Naive thymus-derived CD4-positive, alpha-beta T cell (primary cell): Measurements from ENCODE around the gene PGGHG. TPM values are rescaled to one million over a fixed set of nuclear protein-coding genes. Genes with fewer than 3 reads are reported as not detected.
"Not testable (repeated sequence)": the region's sequence is repeated elsewhere in the genome, so short reads cannot be mapped to it uniquely, and the experiment has no call there.

Experiments used
- ATAC-seq: fragments of 150-1000 bp; cut with Tn5 transposase; 2 replicates; pipeline ENCODE4 v1.10.0; 2021; ENCODE audit warnings: mild to moderate bottlenecking, moderate library complexity
- CTCF ChIA-PET: fragments of 350-600 bp; sonication (Branson Sonifier 250); formaldehyde crosslinking; loops from one replicate; lab custom pipeline; 2021; ENCODE audit warnings: antibody characterized with exemption; lab: Charles Lee
- POLR2A ChIA-PET: fragments of 350-600 bp; sonication (Branson Sonifier 250); formaldehyde crosslinking; loops from one replicate; lab custom pipeline; 2021; ENCODE audit warnings: antibody characterized with exemption, inconsistent platforms; lab: Charles Lee
- DNase-seq, 9 donors: peaks; one replicate each; pipeline versions ENCODE4 v3.0.0 to v3.0.0-alpha.2; 2020 to 2022; ENCODE audit warnings: mixed read lengths in 1 of 9
- H3K27ac ChIP-seq: one replicate; pipeline ENCODE4 v1.7.0; 2013; ENCODE audit warnings: mild to moderate bottlenecking, low read depth, low read length, moderate library complexity
- H3K27me3 ChIP-seq, 2 donors: one replicate each; pipeline ENCODE4 v1.7.0; 2013; ENCODE audit warnings: low read length in 2 of 2, mild to moderate bottlenecking in 2 of 2, moderate library complexity in 2 of 2; ENCODE audit not compliant: control insufficient read depth in 2 of 2, insufficient read depth in 2 of 2
- H3K36me3 ChIP-seq, 3 experiments: 1 replicate in 2 of 3; 2 replicates in 1 of 3; pipeline ENCODE4 v1.7.0; 2013; ENCODE audit warnings: low read length in 3 of 3, mild to moderate bottlenecking in 3 of 3, moderate library complexity in 1 of 3; ENCODE audit not compliant: insufficient read depth in 3 of 3, control insufficient read depth in 2 of 3
- H3K4me1 ChIP-seq, 2 donors: one replicate each; pipeline ENCODE4 v1.7.0; 2013; ENCODE audit warnings: low read length in 2 of 2, mild to moderate bottlenecking in 2 of 2, moderate library complexity in 1 of 2; ENCODE audit not compliant: control insufficient read depth in 2 of 2, insufficient read depth in 2 of 2
- H3K4me3 ChIP-seq: 2 replicates; pipeline ENCODE4 v1.7.0; 2013; ENCODE audit warnings: mild to moderate bottlenecking, low read length
- H3K9me3 ChIP-seq, 3 experiments: 1 replicate in 2 of 3; 2 replicates in 1 of 3; pipeline ENCODE4 v1.7.0; 2013; ENCODE audit warnings: low read length in 3 of 3; ENCODE audit not compliant: control insufficient read depth in 2 of 3
- H3K27ac Mint-ChIP-seq, 9 donors: one replicate each; pipeline ENCODE4 v1.8.0; 2020 to 2022; ENCODE audit warnings: mixed read lengths in 9 of 9, mild to moderate bottlenecking in 8 of 9, moderate library complexity in 5 of 9, inconsistent platforms in 2 of 9
- H3K27me3 Mint-ChIP-seq, 5 donors: one replicate each; pipeline ENCODE4 v1.8.0; 2021 to 2022; ENCODE audit warnings: mixed read lengths in 5 of 5, mild to moderate bottlenecking in 1 of 5
- H3K36me3 Mint-ChIP-seq, 5 donors: one replicate each; pipeline ENCODE4 v1.8.0; 2020 to 2022; ENCODE audit warnings: mixed read lengths in 5 of 5, mild to moderate bottlenecking in 3 of 5, inconsistent platforms in 1 of 5
- H3K4me1 Mint-ChIP-seq, 7 donors: one replicate each; pipeline ENCODE4 v1.8.0; 2020 to 2022; ENCODE audit warnings: mixed read lengths in 7 of 7, mild to moderate bottlenecking in 3 of 7, inconsistent platforms in 1 of 7
- H3K4me3 Mint-ChIP-seq, 10 donors: one replicate each; pipeline ENCODE4 v1.8.0; 2020 to 2022; ENCODE audit warnings: mild to moderate bottlenecking in 10 of 10, mixed read lengths in 10 of 10, moderate library complexity in 6 of 10, inconsistent platforms in 2 of 10
- H3K9me3 Mint-ChIP-seq, 11 donors: one replicate each; pipeline ENCODE4 v1.8.0; 2020 to 2022; ENCODE audit warnings: mixed read lengths in 11 of 11, mild to moderate bottlenecking in 4 of 11, inconsistent platforms in 1 of 11, moderate library complexity in 1 of 11
- intact Hi-C, 2 donors: fragments of 100-400 bp; cut with micrococcal nuclease; formaldehyde crosslinking; loops; one replicate each; pipeline ENCODE4 v1.15.1; 2023
- polyA plus RNA-seq, 2 donors: library from polyadenylated mRNA; unstranded; fragments of 300-500 nt; fragmentation: Illumina TruSeq; gene quantifications; one replicate each; pipeline ENCODE4 v1.2.3, GENCODE V29; 2021
- total RNA-seq, 6 experiments: library from RNA in 5 of 6; stranded (reverse) in 5 of 6; gene quantifications; 1 replicate in 5 of 6; 2 replicates in 1 of 6; pipeline ENCODE4 v1.2.3 and lab custom pipeline; 2021 to 2026

Gene PGGHG
- total and polyA plus RNA-seq, 7 experiments from 2014 or later: 5.1 to 656 (median 340) TPM

- intact Hi-C loops, CTCF ChIA-PET: not testable (repeated sequence)
- peak overlapping the region; percentile 88 to 99 (median 96) for H3K27ac Mint-ChIP-seq
Observed at GRCh38 chr11:319121-319887, 30.4 kb downstream of the PGGHG start.

GRCh38 chr11:319888-320273 is 31.0 kb downstream of the PGGHG start:
- not testable (repeated sequence) for H3K9me3 Mint-ChIP-seq, H3K27me3 ChIP-seq, H3K27me3 Mint-ChIP-seq, H3K9me3 ChIP-seq, DNase-seq, ATAC-seq
- intact Hi-C loops: loop anchor here in 1 of 2 donors (1.0 kb wide), 1 partner anchor 13 kb away; the partner anchor contains the start of gene IFITM2
- peak overlapping the region; percentile 88 to 99 (median 96) for H3K27ac Mint-ChIP-seq
- POLR2A ChIA-PET: interaction anchor here (1.0 to 1.2 kb wide), 4 partner anchors 10 to 35 kb away, joined by 3 to 5 read pairs (median 4); no protein-coding TSS in a partner anchor
- peaks cover 9 to 16% of the 10 kb centered on the region in 2 donors for H3K4me1 ChIP-seq
- H3K36me3 Mint-ChIP-seq: peaks cover 0 to 30% (median 13%) of the 10 kb centered on the region in 5 donors
- CTCF ChIA-PET: interaction anchor here (0.6 kb wide), 1 partner anchor 9 kb away, joined by 5 read pairs; no protein-coding TSS in a partner anchor
- H3K4me1 Mint-ChIP-seq: peaks cover 27 to 46% (median 36%) of the 10 kb centered on the region in 7 donors
- peak overlapping the region; percentile 84 to 98 (median 94) for H3K4me3 Mint-ChIP-seq
- H3K27ac ChIP-seq: peak overlapping the region; percentile 87
- peaks cover 0 to 16% (median 8%) of the 10 kb centered on the region in 3 experiments for H3K36me3 ChIP-seq
- H3K4me3 ChIP-seq: peak overlapping the region; percentile 43

More at GRCh38 chr11:319121-319887, 30.4 kb downstream of the PGGHG start:
- H3K36me3 ChIP-seq: peaks cover 0 to 19% (median 8%) of the 10 kb centered on the region in 3 experiments
- Mint-ChIP-seq H3K4me1 (peaks cover 24 to 40% (median 31%) of the 10 kb centered on the region in 7 donors), H3K36me3 (peaks cover 0 to 35% (median 15%) of the 10 kb centered on the region in 5 donors), H3K4me3 (peak overlapping the region; percentile 84 to 98 (median 94))
- DNase-seq (peak in 1 of 9 donors; percentile 50), ATAC-seq (peak; percentile 11)
- H3K27ac ChIP-seq: peak overlapping the region; percentile 87
- H3K27me3 Mint-ChIP-seq, H3K9me3 ChIP-seq, H3K9me3 Mint-ChIP-seq, H3K4me1 ChIP-seq, H3K27me3 ChIP-seq: not testable (repeated sequence)
- H3K4me3 ChIP-seq: peak overlapping the region; percentile 43
- POLR2A ChIA-PET: interaction anchor here (0.6 to 1.2 kb wide), 4 partner anchors 10 to 36 kb away, joined by 3 to 5 read pairs (median 4); no protein-coding TSS in a partner anchor

- intact Hi-C loops: no loop called here
- H3K36me3 ChIP-seq: no peaks in the 10 kb centered on the region
- peak overlapping the region; percentile 44 for H3K27ac ChIP-seq
- peak overlapping the region in 7 of 10 donors; percentile 9 to 64 (median 49) for H3K4me3 Mint-ChIP-seq
- peaks cover 34 to 68% (median 58%) of the 10 kb centered on the region in 7 donors for H3K4me1 Mint-ChIP-seq
- H3K36me3 Mint-ChIP-seq: peaks cover 0 to 10% (median 0%) of the 10 kb centered on the region in 5 donors
- ChIA-PET CTCF (interaction anchor here (0.7 to 1.3 kb wide), 5 partner anchors 12 to 73 kb away, joined by 3 read pairs; no protein-coding TSS in a partner anchor), POLR2A (interaction anchor here (0.7 to 4.6 kb wide), 9 partner anchors 7 to 125 kb away, joined by 3 to 41 read pairs (median 4); no protein-coding TSS in a partner anchor)
- ATAC-seq: no peak
- no peaks in the 10 kb centered on the region for H3K27me3 Mint-ChIP-seq
- peaks cover 20 to 40% of the 10 kb centered on the region in 2 donors for H3K4me1 ChIP-seq
- no peak for DNase-seq
- no peaks in the 10 kb centered on the region for H3K9me3 Mint-ChIP-seq
- H3K9me3 ChIP-seq: no peaks in the 10 kb centered on the region
- H3K27me3 ChIP-seq: no peaks in the 10 kb centered on the region
- H3K27ac Mint-ChIP-seq: peak overlapping the region; percentile 65 to 94 (median 80)
- H3K4me3 ChIP-seq: no peak overlapping the region
Observed at GRCh38 chr11:324156-324555, 35.2 kb downstream of the PGGHG start.

GRCh38 chr11:324593-325517 is 35.9 kb downstream of the PGGHG start:
- DNase-seq, H3K9me3 ChIP-seq, H3K9me3 Mint-ChIP-seq, H3K36me3 ChIP-seq, H3K36me3 Mint-ChIP-seq, ATAC-seq, H3K4me3 ChIP-seq, intact Hi-C loops, H3K27me3 ChIP-seq, H3K27me3 Mint-ChIP-seq, H3K27ac ChIP-seq: not testable (repeated sequence)
- H3K4me1 ChIP-seq: peaks cover 20 to 46% of the 10 kb centered on the region in 2 donors
- peak overlapping the region; percentile 65 to 96 (median 80) for H3K27ac Mint-ChIP-seq
- H3K4me1 Mint-ChIP-seq: peaks cover 40 to 70% (median 60%) of the 10 kb centered on the region in 7 donors
- ChIA-PET CTCF (interaction anchor here (0.7 to 1.3 kb wide), 5 partner anchors 12 to 74 kb away, joined by 3 read pairs; no protein-coding TSS in a partner anchor), POLR2A (interaction anchor here (0.7 to 4.6 kb wide), 10 partner anchors 8 to 125 kb away, joined by 3 to 41 read pairs (median 4); partner anchors contain the start of gene PTDSS2)
- peak overlapping the region; percentile 9 to 62 (median 49) for H3K4me3 Mint-ChIP-seq

GRCh38 chr11:325796-326591 is 37.1 kb downstream of the PGGHG start:
- intact Hi-C loops: loop anchor here in 1 of 2 donors (2.0 kb wide), 1 partner anchor 29 kb away; no protein-coding TSS in a partner anchor
- ChIA-PET POLR2A (interaction anchor here (0.7 to 5.2 kb wide), 9 partner anchors 9 to 124 kb away, joined by 3 to 41 read pairs (median 6); partner anchors contain the start of gene PTDSS2), CTCF (no interaction called here)
- Mint-ChIP-seq H3K27me3 (no peaks in the 10 kb centered on the region), H3K4me3 (peak overlapping the region; percentile 59 to 85 (median 78)), H3K27ac (peak overlapping the region; percentile 84 to 97 (median 94)), H3K4me1 (peaks cover 43 to 71% (median 63%) of the 10 kb centered on the region in 7 donors), H3K9me3 (no peaks in the 10 kb centered on the region), H3K36me3 (peaks cover 0 to 5% (median 0%) of the 10 kb centered on the region in 5 donors)
- no peak for ATAC-seq
- peaks cover 30 to 57% of the 10 kb centered on the region in 2 donors for H3K4me1 ChIP-seq
- peak overlapping the region; percentile 88 for H3K27ac ChIP-seq
- no peaks in the 10 kb centered on the region for H3K9me3 ChIP-seq
- H3K36me3 ChIP-seq: no peaks in the 10 kb centered on the region
- H3K4me3 ChIP-seq: peak overlapping the region; percentile 50
- no peak for DNase-seq
- no peaks in the 10 kb centered on the region for H3K27me3 ChIP-seq
